Measurements from ENCODE around the gene SPATA46. TPM values are rescaled to one million over a fixed set of nuclear protein-coding genes. Genes with fewer than 3 reads are reported as not detected.

SPATA46 gene
- total and polyA plus RNA-seq, 2 donors = not detected

DNA sequence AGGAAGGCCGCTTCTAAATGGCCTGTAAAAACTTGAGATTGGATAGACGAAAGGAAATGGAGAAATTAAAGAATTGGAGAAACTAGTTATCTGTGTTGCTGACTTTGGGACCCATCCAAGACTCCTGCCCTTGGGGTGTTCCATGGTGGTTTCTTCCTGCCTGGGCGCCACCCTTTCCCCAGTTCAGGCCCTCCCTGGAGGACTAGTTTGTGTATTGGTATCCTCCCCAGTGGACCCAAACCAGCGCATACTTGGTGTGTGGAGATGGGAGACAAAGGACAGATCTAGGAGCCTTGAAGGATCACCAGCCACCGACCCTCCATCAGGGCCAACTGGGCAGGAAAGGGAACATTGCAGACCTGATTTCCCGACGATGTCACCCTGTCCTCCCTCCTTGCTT, 7.1 kb downstream of the SPATA46 start:
- H3K36me3 ChIP-seq (ENCODE audit: control insufficient read depth in 2 of 2, insufficient read depth in 2 of 2, low read length in 1 of 2) = no peaks in the 10 kb centered on the region
- WGBS = 92% methylated on average over 7 of the region's 7 CpGs
- no peaks in the 10 kb centered on the region for H3K27me3 ChIP-seq (ENCODE audit: control insufficient read depth in 2 of 2, insufficient read depth in 1 of 2, low read length in 1 of 2)
- H3K4me3 ChIP-seq (ENCODE audit: low read length in 2 of 2) = no peak overlapping the region
- DNase-seq (ENCODE audit: low read depth in 6 of 9, low spot score in 9 of 9) = no peak
- H3K27ac ChIP-seq (ENCODE audit: low read depth in 1 of 2, low read length in 1 of 2) = no peak overlapping the region
- H3K9me3 ChIP-seq (ENCODE audit: control insufficient read depth in 2 of 2, insufficient read depth in 1 of 2, low read length in 1 of 2) = no peaks in the 10 kb centered on the region
- peaks cover 0 to 3% of the 10 kb centered on the region in 2 donors for H3K4me1 ChIP-seq (ENCODE audit: control insufficient read depth in 2 of 2, insufficient read depth in 2 of 2, low read length in 2 of 2)

DNA sequence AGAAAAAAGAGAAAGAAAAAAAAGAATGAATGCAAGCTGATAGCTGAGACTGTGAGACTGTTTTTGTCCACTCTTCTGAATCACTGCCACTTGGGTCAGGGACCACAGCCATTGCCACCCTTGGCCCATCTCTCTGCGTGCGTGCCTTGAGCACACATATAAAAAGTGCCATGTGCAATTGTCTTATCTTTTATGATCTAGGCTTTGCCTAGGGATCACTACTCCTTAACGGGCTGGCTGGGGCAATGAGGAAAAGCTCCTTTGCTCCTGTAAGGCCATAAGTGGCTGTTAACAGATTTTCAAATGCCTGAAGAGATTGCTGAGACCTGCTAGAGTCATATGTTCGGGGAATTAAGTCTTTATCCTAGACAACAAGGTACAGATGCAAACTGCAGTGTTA, 8.2 kb downstream of the SPATA46 start:
- Histone ChIP-seq H3K27me3 (ENCODE audit: control insufficient read depth in 2 of 2, insufficient read depth in 1 of 2, low read length in 1 of 2) (no peaks in the 10 kb centered on the region), H3K4me1 (ENCODE audit: control insufficient read depth in 2 of 2, insufficient read depth in 2 of 2, low read length in 2 of 2) (peaks cover 0 to 3% of the 10 kb centered on the region in 2 donors), H3K9me3 (ENCODE audit: control insufficient read depth in 2 of 2, insufficient read depth in 1 of 2, low read length in 1 of 2) (no peaks in the 10 kb centered on the region), H3K4me3 (ENCODE audit: low read length in 2 of 2) (no peak overlapping the region), H3K27ac (ENCODE audit: low read depth in 1 of 2, low read length in 1 of 2) (no peak overlapping the region), H3K36me3 (ENCODE audit: control insufficient read depth in 2 of 2, insufficient read depth in 2 of 2, low read length in 1 of 2) (no peaks in the 10 kb centered on the region)
- no peak for DNase-seq (ENCODE audit: low read depth in 6 of 9, low spot score in 9 of 9)
- WGBS = 74% methylated on average over 4 of the region's 4 CpGs

DNA sequence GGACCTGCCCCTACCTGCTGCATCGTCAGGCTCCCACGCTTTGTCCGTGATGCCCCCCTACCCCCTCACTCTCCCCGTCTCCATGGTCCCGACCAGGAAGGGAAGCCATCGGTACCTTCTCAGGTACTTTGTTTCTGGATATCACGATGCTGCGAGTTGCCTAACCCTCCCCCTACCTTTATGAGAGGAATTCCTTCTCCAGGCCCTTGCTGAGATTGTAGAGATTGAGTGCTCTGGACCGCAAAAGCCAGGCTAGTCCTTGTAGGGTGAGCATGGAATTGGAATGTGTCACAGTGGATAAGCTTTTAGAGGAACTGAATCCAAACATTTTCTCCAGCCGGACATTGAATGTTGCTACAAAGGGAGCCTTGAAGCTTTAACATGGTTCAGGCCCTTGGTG, 8.9 kb downstream of the SPATA46 start:
- Histone ChIP-seq H3K4me1 (ENCODE audit: control insufficient read depth in 2 of 2, insufficient read depth in 2 of 2, low read length in 2 of 2) (peaks cover 0 to 3% of the 10 kb centered on the region in 2 donors), H3K27me3 (ENCODE audit: control insufficient read depth in 2 of 2, insufficient read depth in 1 of 2, low read length in 1 of 2) (no peaks in the 10 kb centered on the region), H3K9me3 (ENCODE audit: control insufficient read depth in 2 of 2, insufficient read depth in 1 of 2, low read length in 1 of 2) (no peaks in the 10 kb centered on the region), H3K4me3 (ENCODE audit: low read length in 2 of 2) (no peak overlapping the region), H3K36me3 (ENCODE audit: control insufficient read depth in 2 of 2, insufficient read depth in 2 of 2, low read length in 1 of 2) (no peaks in the 10 kb centered on the region), H3K27ac (ENCODE audit: low read depth in 1 of 2, low read length in 1 of 2) (no peak overlapping the region)
- no peak for DNase-seq (ENCODE audit: low read depth in 6 of 9, low spot score in 9 of 9)
- WGBS = 98% methylated on average over 10 of the region's 10 CpGs

DNA sequence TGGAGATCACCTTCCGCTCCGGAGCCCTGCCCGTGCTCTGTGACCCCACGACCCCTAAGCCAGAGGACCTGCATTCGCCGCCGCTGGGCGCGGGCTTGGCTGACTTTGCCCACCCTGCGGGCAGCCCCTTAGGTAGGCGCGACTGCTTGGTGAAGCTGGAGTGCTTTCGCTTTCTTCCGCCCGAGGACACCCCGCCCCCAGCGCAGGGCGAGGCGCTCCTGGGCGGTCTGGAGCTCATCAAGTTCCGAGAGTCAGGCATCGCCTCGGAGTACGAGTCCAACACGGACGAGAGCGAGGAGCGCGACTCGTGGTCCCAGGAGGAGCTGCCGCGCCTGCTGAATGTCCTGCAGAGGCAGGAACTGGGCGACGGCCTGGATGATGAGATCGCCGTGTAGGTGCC, 9.6 kb downstream of the SPATA46 start:
- Histone ChIP-seq H3K27me3 (ENCODE audit: control insufficient read depth in 2 of 2, insufficient read depth in 1 of 2, low read length in 1 of 2) (no peaks in the 10 kb centered on the region), H3K27ac (ENCODE audit: low read depth in 1 of 2, low read length in 1 of 2) (no peak overlapping the region), H3K4me1 (ENCODE audit: control insufficient read depth in 2 of 2, insufficient read depth in 2 of 2, low read length in 2 of 2) (no peaks in the 10 kb centered on the region), H3K36me3 (ENCODE audit: control insufficient read depth in 2 of 2, insufficient read depth in 2 of 2, low read length in 1 of 2) (no peaks in the 10 kb centered on the region), H3K4me3 (ENCODE audit: low read length in 2 of 2) (no peak overlapping the region), H3K9me3 (ENCODE audit: control insufficient read depth in 2 of 2, insufficient read depth in 1 of 2, low read length in 1 of 2) (no peaks in the 10 kb centered on the region)
- WGBS = 96% methylated on average over 36 of the region's 36 CpGs
- no peak for DNase-seq (ENCODE audit: low read depth in 6 of 9, low spot score in 9 of 9)

GRCh38 chr1:162366671-162367070, 10.0 kb downstream of the SPATA46 start:
- H3K9me3 ChIP-seq (ENCODE audit: control insufficient read depth in 2 of 2, insufficient read depth in 1 of 2, low read length in 1 of 2) = no peaks in the 10 kb centered on the region
- H3K4me1 ChIP-seq (ENCODE audit: control insufficient read depth in 2 of 2, insufficient read depth in 2 of 2, low read length in 2 of 2) = no peaks in the 10 kb centered on the region
- WGBS = 96% methylated on average over 9 of the region's 9 CpGs
- no peaks in the 10 kb centered on the region for H3K36me3 ChIP-seq (ENCODE audit: control insufficient read depth in 2 of 2, insufficient read depth in 2 of 2, low read length in 1 of 2)
- no peak overlapping the region for H3K4me3 ChIP-seq (ENCODE audit: low read length in 2 of 2)
- no peak overlapping the region for H3K27ac ChIP-seq (ENCODE audit: low read depth in 1 of 2, low read length in 1 of 2)
- no peaks in the 10 kb centered on the region for H3K27me3 ChIP-seq (ENCODE audit: control insufficient read depth in 2 of 2, insufficient read depth in 1 of 2, low read length in 1 of 2)
- DNase-seq (ENCODE audit: low read depth in 6 of 9, low spot score in 9 of 9) = no peak

- Histone ChIP-seq H3K27ac (ENCODE audit: low read depth in 1 of 2, low read length in 1 of 2) (no peak overlapping the region), H3K9me3 (ENCODE audit: control insufficient read depth in 2 of 2, insufficient read depth in 1 of 2, low read length in 1 of 2) (no peaks in the 10 kb centered on the region), H3K36me3 (ENCODE audit: control insufficient read depth in 2 of 2, insufficient read depth in 2 of 2, low read length in 1 of 2) (no peaks in the 10 kb centered on the region), H3K4me3 (ENCODE audit: low read length in 2 of 2) (no peak overlapping the region), H3K27me3 (ENCODE audit: control insufficient read depth in 2 of 2, insufficient read depth in 1 of 2, low read length in 1 of 2) (no peaks in the 10 kb centered on the region), H3K4me1 (ENCODE audit: control insufficient read depth in 2 of 2, insufficient read depth in 2 of 2, low read length in 2 of 2) (no peaks in the 10 kb centered on the region)
- DNase-seq (ENCODE audit: low read depth in 6 of 9, low spot score in 9 of 9) = no peak
- 74% methylated on average over 4 of the region's 4 CpGs for WGBS
Measured at GRCh38 chr1:162366149-162366548, 10.5 kb downstream of the SPATA46 start.

GRCh38 chr1:162365284-162366020, 11.2 kb downstream of the SPATA46 start:
- Histone ChIP-seq H3K4me1 (ENCODE audit: control insufficient read depth in 2 of 2, insufficient read depth in 2 of 2, low read length in 2 of 2) (no peaks in the 10 kb centered on the region), H3K9me3 (ENCODE audit: control insufficient read depth in 2 of 2, insufficient read depth in 1 of 2, low read length in 1 of 2) (no peaks in the 10 kb centered on the region), H3K27ac (ENCODE audit: low read depth in 1 of 2, low read length in 1 of 2) (no peak overlapping the region), H3K4me3 (ENCODE audit: low read length in 2 of 2) (no peak overlapping the region), H3K27me3 (ENCODE audit: control insufficient read depth in 2 of 2, insufficient read depth in 1 of 2, low read length in 1 of 2) (no peaks in the 10 kb centered on the region), H3K36me3 (ENCODE audit: control insufficient read depth in 2 of 2, insufficient read depth in 2 of 2, low read length in 1 of 2) (no peaks in the 10 kb centered on the region)
- 92% methylated on average over 10 of the region's 10 CpGs for WGBS
- no peak for DNase-seq (ENCODE audit: low read depth in 6 of 9, low spot score in 9 of 9)

DNA sequence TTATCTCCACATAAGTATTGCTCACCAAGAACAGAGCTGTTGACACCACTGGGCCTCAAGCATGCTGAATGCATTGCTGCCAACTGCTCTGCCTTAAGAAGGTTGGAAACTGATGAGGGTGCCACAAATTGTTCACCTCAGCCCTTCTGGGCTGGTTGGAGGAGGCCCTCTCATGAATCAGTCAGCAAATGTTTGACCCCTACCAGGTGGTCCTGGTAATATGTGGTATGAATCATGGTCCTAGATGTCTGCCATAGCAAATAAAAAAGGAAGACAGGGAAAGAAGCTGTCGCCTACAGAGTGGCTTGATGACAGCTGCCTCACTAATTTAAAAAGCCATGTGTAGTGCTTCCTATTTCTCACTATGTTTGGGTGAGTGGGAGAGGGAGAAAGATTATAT, 12.2 kb downstream of the SPATA46 start:
- no peak overlapping the region for H3K4me3 ChIP-seq (ENCODE audit: low read length in 2 of 2)
- no peaks in the 10 kb centered on the region for H3K4me1 ChIP-seq (ENCODE audit: control insufficient read depth in 2 of 2, insufficient read depth in 2 of 2, low read length in 2 of 2)
- no peaks in the 10 kb centered on the region for H3K27me3 ChIP-seq (ENCODE audit: control insufficient read depth in 2 of 2, insufficient read depth in 1 of 2, low read length in 1 of 2)
- no peaks in the 10 kb centered on the region for H3K36me3 ChIP-seq (ENCODE audit: control insufficient read depth in 2 of 2, insufficient read depth in 2 of 2, low read length in 1 of 2)
- DNase-seq (ENCODE audit: low read depth in 6 of 9, low spot score in 9 of 9) = no peak
- 92% methylated on average over 1 of the region's 1 CpG for WGBS
- no peaks in the 10 kb centered on the region for H3K9me3 ChIP-seq (ENCODE audit: control insufficient read depth in 2 of 2, insufficient read depth in 1 of 2, low read length in 1 of 2)
- H3K27ac ChIP-seq (ENCODE audit: low read depth in 1 of 2, low read length in 1 of 2) = no peak overlapping the region

GRCh38 chr1:162363823-162364222, 12.8 kb downstream of the SPATA46 start:
- Histone ChIP-seq H3K27me3 (ENCODE audit: control insufficient read depth in 2 of 2, insufficient read depth in 1 of 2, low read length in 1 of 2) (no peaks in the 10 kb centered on the region), H3K36me3 (ENCODE audit: control insufficient read depth in 2 of 2, insufficient read depth in 2 of 2, low read length in 1 of 2) (no peaks in the 10 kb centered on the region), H3K4me1 (ENCODE audit: control insufficient read depth in 2 of 2, insufficient read depth in 2 of 2, low read length in 2 of 2) (no peaks in the 10 kb centered on the region), H3K9me3 (ENCODE audit: control insufficient read depth in 2 of 2, insufficient read depth in 1 of 2, low read length in 1 of 2) (no peaks in the 10 kb centered on the region), H3K4me3 (ENCODE audit: low read length in 2 of 2) (no peak overlapping the region), H3K27ac (ENCODE audit: low read depth in 1 of 2, low read length in 1 of 2) (no peak overlapping the region)
- DNase-seq (ENCODE audit: low read depth in 6 of 9, low spot score in 9 of 9) = no peak
- 95% methylated on average over 3 of the region's 3 CpGs for WGBS

Measured in thymus (tissue), 11 donors.